Keratinocyte (primary cell): ENCODE data around the gene GLCE. TPM values are rescaled to one million over a fixed set of nuclear protein-coding genes. Genes with fewer than 3 reads are reported as not detected.

Experiments used
- DNase-seq: peaks from one replicate; pipeline ENCODE4 v3.0.0-alpha.2; 2011; ENCODE audit warnings: low read depth, missing footprints, low spot score
- FAIRE-seq: peaks from 2 replicates; lab custom pipeline; 2011; peaks lifted over from hg19 to GRCh38; lab: Jason Lieb, UNC
- H2AFZ ChIP-seq: 2 replicates; pipeline ENCODE4 v1.6.0; 2012; ENCODE audit warnings: low read length, control low read depth, inconsistent platforms; ENCODE audit not compliant: control insufficient read depth
- H3K27ac ChIP-seq: 2 replicates; pipeline ENCODE4 v1.5.1; 2011; ENCODE audit warnings: low read length; ENCODE audit not compliant: control insufficient read depth, insufficient read depth
- H3K27me3 ChIP-seq: 3 replicates; pipeline ENCODE4 v1.6.0; 2011; ENCODE audit warnings: low read length; ENCODE audit not compliant: control insufficient read depth, insufficient read depth; ENCODE audit errors: extremely low read depth
- H3K36me3 ChIP-seq, 2 experiments: 2 replicates in 1 of 2; 3 replicates in 1 of 2; pipeline ENCODE4 v1.5.1; 2011; ENCODE audit warnings: low read length in 2 of 2, mild to moderate bottlenecking in 1 of 2; ENCODE audit not compliant: control insufficient read depth in 2 of 2, insufficient read depth in 2 of 2; ENCODE audit errors: extremely low read depth in 1 of 2
- H3K4me1 ChIP-seq: 3 replicates; pipeline ENCODE4 v1.5.1; 2011; ENCODE audit warnings: low read length; ENCODE audit not compliant: control insufficient read depth, insufficient read depth; ENCODE audit errors: extremely low read depth
- H3K4me2 ChIP-seq: 3 replicates; pipeline ENCODE4 v1.6.0; 2011; ENCODE audit warnings: low read depth, low read length; ENCODE audit not compliant: control insufficient read depth, insufficient read depth; ENCODE audit errors: extremely low read depth
- H3K4me3 ChIP-seq, 3 experiments: fragments of 200-600 bp in 1 of 3; sonication (generic) in 1 of 3; 2 replicates in 2 of 3; 3 replicates in 1 of 3; pipeline ENCODE4 v1.5.1; 2011 to 2016; ENCODE audit warnings: low read length in 3 of 3, mild to moderate bottlenecking in 3 of 3, control low read depth in 2 of 3, inconsistent platforms in 1 of 3, low read depth in 1 of 3, mixed read lengths in 1 of 3, mixed run types in 1 of 3, moderate library complexity in 1 of 3; ENCODE audit not compliant: control insufficient read depth in 2 of 3, insufficient read depth in 2 of 3; ENCODE audit errors: extremely low read depth in 1 of 3
- H3K79me2 ChIP-seq: 2 replicates; pipeline ENCODE4 v1.6.0; 2012; ENCODE audit warnings: low read length; ENCODE audit not compliant: control insufficient read depth, insufficient read depth
- H3K9ac ChIP-seq: 3 replicates; pipeline ENCODE4 v1.6.0; 2011; ENCODE audit warnings: low read length; ENCODE audit not compliant: control insufficient read depth, insufficient read depth; ENCODE audit errors: extremely low read depth
- H3K9me1 ChIP-seq: 3 replicates; pipeline ENCODE4 v1.6.0; 2011; ENCODE audit warnings: low read length; ENCODE audit not compliant: control insufficient read depth, insufficient read depth; ENCODE audit errors: extremely low read depth
- H3K9me3 ChIP-seq: 2 replicates; pipeline ENCODE4 v1.5.1; 2012; ENCODE audit warnings: low read depth, low read length; ENCODE audit not compliant: control insufficient read depth
- H4K20me1 ChIP-seq: 3 replicates; pipeline ENCODE4 v1.6.0; 2011; ENCODE audit warnings: low read length; ENCODE audit not compliant: control insufficient read depth, insufficient read depth; ENCODE audit errors: extremely low read depth
- CTCF ChIP-seq, 3 experiments: IDR thresholded peaks in 1 of 3; conservative IDR thresholded peaks in 1 of 3; optimal IDR thresholded peaks in 1 of 3; 2 replicates in 2 of 3; 3 replicates in 1 of 3; pipeline versions ENCODE3 to v1.5.1; 2011; ENCODE audit warnings: low read length in 3 of 3, mild to moderate bottlenecking in 3 of 3, moderate library complexity in 2 of 3, control low read depth in 1 of 3, inconsistent platforms in 1 of 3; ENCODE audit not compliant: insufficient read depth in 2 of 3; ENCODE audit errors: extremely low read depth in 1 of 3
- EZH2 ChIP-seq: IDR thresholded peaks from one replicate; pipeline ENCODE4 v1.6.1; 2012; ENCODE audit warnings: inconsistent platforms, mild to moderate bottlenecking, low read length, moderate library complexity
- dilution Hi-C: fragments of 300-500 bp; cut with MboI; formaldehyde crosslinking; loops from one replicate; pipeline ENCODE4 v1.7.0; 2020; ENCODE audit warnings: low sequenced_read_pairs; ENCODE audit not compliant: extremely low pct_ligation_motif_present
- polyA plus RNA-seq, 5 experiments: library from polyadenylated mRNA; depleted of rRNA in 3 of 5; stranded (reverse) in 3 of 5; stranded (forward) in 1 of 5; unstranded in 1 of 5; fragments of >200 nt; gene quantifications; 1 replicate in 1 of 5; 2 replicates in 3 of 5; 3 replicates in 1 of 5; pipeline versions ENCODE4 v1.2.1 to v1.2.3, GENCODE V29; 2011 to 2012; ENCODE audit warnings: missing spikeins in 2 of 5, low read depth in 1 of 5, low replicate concordance in 1 of 5

The GLCE gene
- polyA plus RNA-seq, 1 donor (not counting 4 experiments of a cell fraction or from before 2014, with no cell fraction given) = 16.3 TPM

- no peaks in the 10 kb centered on the region for H3K27me3 ChIP-seq
- TF ChIP-seq EZH2 (no peak), CTCF (optimal IDR thresholded peaks at IDR 0.05 in 1 of 3, IDR thresholded peaks at IDR 0.05 in 1 of 3, conservative IDR thresholded peaks at IDR 0.05 in 1 of 3; ENCODE audit: extremely low read depth in 1 of 3, insufficient read depth in 2 of 3, low read length in 3 of 3) (no peak)
- no peaks in the 10 kb centered on the region for H3K9me3 ChIP-seq
- H3K4me2 ChIP-seq = no peak overlapping the region
- H3K36me3 ChIP-seq = no peaks in the 10 kb centered on the region
- H3K9ac ChIP-seq = no peak overlapping the region
- no peak overlapping the region for H2AFZ ChIP-seq
- dilution Hi-C loops = no loop called here
- no peak overlapping the region for H3K4me3 ChIP-seq
- no peaks in the 10 kb centered on the region for H4K20me1 ChIP-seq
- H3K4me1 ChIP-seq = no peaks in the 10 kb centered on the region
- DNase-seq (no peak), FAIRE-seq (no peak)
- H3K9me1 ChIP-seq = no peaks in the 10 kb centered on the region
- H3K27ac ChIP-seq = no peak overlapping the region
- no peaks in the 10 kb centered on the region for H3K79me2 ChIP-seq
Measured at GRCh38 chr15:69219690-69220089, 59.3 kb downstream of the GLCE start.

- Histone ChIP-seq H3K9me3 (no peaks in the 10 kb centered on the region), H2AFZ (no peak overlapping the region), H3K79me2 (no peaks in the 10 kb centered on the region), H3K27ac (no peak overlapping the region), H3K4me3 (no peak overlapping the region), H3K36me3 (no peaks in the 10 kb centered on the region), H3K9me1 (no peaks in the 10 kb centered on the region), H3K9ac (no peak overlapping the region), H3K27me3 (no peaks in the 10 kb centered on the region), H3K4me2 (no peak overlapping the region), H4K20me1 (no peaks in the 10 kb centered on the region), H3K4me1 (no peaks in the 10 kb centered on the region)
- no peak for FAIRE-seq
- TF ChIP-seq CTCF (optimal IDR thresholded peaks at IDR 0.05 in 1 of 3, IDR thresholded peaks at IDR 0.05 in 1 of 3, conservative IDR thresholded peaks at IDR 0.05 in 1 of 3; ENCODE audit: extremely low read depth in 1 of 3, insufficient read depth in 2 of 3, low read length in 3 of 3) = no peak
- TF ChIP-seq EZH2 = no peak
- dilution Hi-C loops = no loop called here
- no peak for DNase-seq
Measured at GRCh38 chr15:69222002-69222474, 61.6 kb downstream of the GLCE start.
